Fibroblast of skin of scalp (primary cell): ENCODE measurements around the gene PDE10A.
A peak's percentile ranks its signal among the peaks of the same experiment; 100 is the strongest.
"Not testable (repeated sequence)": the region's sequence is repeated elsewhere in the genome, so short reads cannot be mapped to it uniquely, and the experiment has no call there.

Experiments
- DNase-seq: peaks from one replicate; pipeline ENCODE4 v3.0.0-alpha.2; 2013

Gene PDE10A

GRCh38 chr6:165536911-165537310 lies 126.1 kb downstream of the PDE10A start:
- no peak for DNase-seq

DNA sequence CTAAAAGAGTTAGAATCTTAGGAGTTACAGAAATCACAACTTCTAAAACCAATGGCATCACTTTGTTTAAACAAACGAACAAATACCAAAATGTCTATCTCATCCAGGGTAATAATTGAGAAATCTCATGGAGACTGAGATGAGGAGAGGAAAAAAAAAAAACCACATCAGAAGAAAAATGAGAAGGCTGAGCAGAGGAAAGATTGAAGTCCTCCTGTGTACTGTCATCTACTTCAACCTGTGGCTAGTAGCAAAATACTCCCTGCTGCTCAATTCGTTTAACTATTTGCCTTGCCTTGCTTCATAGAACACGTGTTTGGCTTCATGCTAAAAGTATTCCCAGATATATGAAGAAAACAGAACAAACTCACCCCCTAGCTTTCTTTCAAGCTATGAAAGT lies 143.7 kb downstream of the PDE10A start:
- no peak for DNase-seq

GRCh38 chr6:165515963-165516624 lies 146.9 kb downstream of the PDE10A start:
- peak; percentile 10 for DNase-seq

DNA sequence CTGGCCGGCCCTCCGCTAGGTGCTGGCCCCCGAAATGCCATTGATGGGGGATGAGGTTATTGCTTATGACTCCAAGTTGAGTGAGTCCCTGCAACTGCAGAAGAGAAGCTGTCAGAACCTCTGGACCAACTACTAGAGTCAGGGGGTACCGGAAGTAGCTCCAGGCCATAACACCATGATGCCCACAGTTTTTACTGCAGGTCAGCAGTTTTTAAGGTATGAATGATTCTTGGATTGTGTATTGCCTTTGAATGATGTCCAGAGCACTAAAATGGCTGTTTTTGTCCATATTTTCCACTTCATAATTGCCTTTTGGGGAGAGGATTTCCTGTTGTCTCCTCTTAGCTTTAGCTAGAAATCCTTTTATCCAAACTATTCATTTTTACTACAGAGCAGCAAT lies 148.4 kb downstream of the PDE10A start:
- DNase-seq = no peak

DNA sequence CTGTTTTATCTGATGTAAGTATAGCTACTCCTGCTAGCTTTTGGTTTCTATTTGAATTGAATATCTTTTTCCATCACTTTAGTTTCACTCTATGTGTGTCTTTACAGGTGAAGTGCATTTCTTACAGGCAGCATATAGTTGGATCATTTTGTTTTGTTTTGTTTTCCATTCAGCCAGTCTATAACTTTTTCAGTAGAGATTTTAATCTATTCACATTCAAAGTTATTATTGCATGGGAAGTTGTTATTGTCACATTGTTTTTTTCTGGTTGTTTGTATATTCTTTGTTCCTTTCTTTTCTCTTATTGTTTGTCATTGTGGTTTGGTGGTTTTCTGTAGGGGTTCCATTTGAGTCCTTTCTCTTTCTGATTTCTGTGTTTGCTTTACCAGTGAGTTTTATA lies 151.2 kb downstream of the PDE10A start:
- DNase-seq = no peak

DNA sequence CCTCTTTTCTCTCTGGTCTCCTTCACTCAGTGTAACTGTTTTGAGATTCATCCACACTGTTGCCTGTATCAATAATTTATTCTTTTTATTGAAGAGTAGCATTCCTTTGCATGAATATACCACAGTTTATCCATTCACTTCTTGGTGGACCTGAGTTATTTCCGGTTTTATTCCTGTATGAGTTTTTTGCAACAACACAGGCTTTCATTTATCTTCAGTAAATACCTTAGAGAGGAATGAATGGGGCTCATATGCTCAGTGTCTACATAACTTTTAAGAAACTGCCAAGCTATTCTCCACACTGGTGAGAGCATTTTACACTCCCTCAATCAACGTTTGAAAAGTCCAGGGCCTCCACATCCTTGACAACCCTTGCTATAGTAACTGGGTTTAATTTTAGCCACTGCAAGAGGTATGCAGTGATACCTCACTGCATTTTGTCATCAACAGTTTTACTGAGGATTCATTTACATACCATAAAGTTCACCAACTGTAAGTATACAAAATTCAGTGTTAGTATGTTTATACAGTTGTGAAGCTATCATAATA lies 154.6 kb downstream of the PDE10A start:
- no peak for DNase-seq

DNA sequence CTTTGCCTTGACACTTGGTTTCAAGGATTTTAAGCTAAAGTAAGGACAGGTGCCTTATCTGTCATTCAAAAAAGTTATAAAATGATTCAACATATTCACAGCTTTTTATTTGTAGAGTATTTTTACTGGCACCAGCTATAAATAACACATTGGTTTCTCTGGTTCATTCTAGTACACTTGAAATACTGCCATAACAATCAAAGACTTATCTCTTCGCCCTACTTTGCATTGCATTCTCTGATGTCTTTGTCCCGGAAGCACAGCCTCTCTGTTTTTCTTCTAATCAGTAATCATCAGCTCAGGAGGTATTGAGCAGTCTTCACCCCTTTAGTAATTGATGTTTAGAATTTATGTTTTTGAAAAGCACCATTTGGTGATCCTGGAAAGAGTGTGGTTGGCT lies 156.4 kb downstream of the PDE10A start:
- DNase-seq = no peak

DNA sequence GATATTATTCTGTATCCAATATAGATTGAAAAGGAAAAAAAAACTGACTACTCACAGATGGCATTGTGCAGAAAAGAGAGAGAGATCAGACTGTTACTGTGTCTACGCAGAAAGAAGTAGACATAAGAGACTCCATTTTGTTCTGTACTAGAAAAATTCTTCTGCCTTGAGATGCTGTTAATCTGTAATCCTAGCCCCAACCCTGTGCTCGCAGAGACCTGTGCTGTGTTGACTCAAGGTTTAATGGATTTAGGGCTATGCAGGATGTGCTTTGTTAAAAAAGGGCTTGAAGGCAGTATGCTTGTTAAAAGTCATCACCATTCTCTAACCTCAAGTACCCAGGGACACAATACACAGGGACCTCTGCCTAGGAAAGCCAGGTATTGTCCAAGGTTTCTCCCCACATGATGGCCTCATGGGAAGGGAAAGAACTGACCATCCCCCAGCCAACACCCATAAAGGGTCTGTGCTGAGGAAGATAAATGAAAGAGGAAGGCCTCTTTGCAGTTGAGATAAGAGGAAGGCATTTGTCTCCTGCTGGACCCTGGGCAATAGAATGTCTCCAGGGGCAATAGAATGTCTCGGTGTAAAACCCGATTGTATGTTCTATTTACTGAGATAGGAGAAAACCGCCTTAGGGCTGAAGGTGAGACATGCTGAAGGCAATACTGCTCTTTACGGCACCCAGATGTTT lies 162.7 kb downstream of the PDE10A start:
- DNase-seq = not testable (repeated sequence)

DNA sequence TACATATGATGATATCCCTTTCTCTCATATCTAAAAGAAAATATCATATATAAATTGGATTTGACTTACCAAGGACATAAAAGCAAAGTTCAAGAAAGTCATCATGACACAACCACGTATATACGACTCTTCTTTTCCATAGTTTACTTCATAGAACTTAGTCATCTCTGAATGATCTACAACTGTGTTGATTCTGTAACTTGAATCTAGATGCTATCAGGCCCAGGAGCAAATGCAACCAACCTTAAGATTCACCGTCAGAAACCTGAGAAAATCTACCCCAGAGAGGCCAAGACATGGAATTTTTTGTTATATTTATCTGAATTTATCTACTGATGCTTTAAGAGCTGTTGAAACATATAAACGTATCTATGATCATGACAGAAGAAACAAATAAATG lies 165.6 kb downstream of the PDE10A start:
- DNase-seq = no peak

DNA sequence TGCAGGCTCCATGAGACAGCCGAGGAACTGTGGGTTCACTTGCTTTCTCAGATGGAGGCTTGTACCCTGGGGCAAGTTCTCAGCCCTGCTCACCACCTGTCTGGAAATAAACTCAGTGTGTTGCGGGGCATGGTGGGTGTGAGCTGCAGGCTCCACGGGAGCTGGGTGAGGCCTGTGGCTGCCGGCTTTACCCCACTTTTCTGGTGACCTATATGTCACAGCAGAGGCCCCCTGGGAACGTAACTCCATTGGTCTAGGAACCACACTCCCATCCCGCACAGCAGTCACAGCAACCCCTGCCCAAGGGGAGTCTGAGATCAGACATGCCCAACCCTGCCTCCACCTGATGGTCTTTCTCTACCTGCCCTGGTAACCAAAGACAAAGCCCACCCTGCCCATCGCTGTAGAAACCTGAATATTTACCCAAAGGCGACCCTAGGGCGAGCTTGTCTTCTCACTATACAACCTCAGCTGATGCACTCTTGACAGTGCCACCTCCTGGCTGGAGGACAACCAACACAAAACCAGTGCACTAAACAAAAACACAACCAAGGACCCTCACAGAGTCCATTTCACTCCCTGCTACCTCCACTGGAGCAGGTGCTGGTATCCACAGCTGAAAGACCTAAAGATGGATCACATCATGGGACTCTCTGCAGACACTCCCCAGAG lies 174.3 kb downstream of the PDE10A start:
- DNase-seq = no peak

GRCh38 chr6:165487950-165488349 lies 175.1 kb downstream of the PDE10A start:
- no peak for DNase-seq

DNA sequence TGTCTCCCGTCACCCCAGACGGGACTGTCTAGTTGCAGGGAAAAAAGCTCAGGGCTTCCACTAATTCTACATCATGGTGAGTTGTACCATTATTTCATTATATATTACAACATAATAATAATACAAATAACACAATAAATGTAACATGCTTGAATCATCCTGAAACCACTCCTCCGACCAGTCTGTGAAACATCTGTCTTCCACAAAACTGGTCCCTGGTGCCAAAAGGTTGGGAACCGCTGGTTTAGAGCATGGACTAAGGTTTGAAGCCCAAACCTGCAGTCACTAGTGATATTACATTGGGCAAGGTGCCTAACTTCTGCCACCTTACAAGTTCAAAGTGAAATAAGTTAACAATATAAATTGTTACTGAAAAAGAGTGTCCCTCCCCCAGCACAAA lies 175.7 kb downstream of the PDE10A start:
- DNase-seq = no peak

DNA sequence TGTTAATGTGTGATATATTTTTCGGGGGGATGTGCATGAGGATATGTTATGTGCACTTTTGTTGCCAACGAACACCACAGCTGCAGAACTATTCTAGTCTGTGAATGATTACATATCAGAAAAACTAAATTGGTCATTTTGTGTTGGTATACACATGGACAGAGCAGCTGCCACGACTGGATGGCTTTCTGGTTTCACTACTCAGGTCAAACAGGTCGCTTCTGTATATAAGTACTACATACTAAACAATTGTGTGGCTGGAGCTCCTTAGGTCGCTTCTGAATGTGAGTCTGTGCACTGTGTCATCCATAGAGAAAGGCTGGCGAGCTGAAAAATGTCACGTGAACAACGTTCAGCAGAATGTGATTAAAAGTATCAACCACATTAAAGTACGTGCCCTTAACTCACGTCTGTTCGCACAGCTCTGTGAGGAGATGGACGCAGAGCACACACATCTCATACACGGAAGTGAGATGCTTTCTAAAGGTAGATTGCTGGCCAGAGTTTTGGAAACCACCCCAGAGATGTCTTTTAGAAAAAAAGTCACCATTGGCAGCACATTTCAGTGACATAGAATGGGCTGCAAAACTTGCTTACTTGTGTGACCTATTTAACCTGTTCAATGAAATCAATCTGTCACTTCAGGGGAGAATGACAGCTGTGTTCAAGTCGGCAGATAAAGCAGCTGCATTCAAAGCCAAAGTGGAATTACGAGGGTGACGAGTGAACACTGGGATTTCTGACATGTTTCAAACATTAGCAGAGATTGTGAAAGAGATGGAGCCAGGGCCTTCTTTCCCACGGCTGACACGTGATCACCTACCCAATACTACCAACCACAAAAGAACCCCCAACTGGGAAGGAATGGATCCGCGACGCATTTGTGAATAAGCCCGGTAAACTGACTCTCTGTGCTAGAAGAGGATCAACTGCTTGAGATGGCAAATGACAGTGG lies 176.6 kb downstream of the PDE10A start:
- peak; percentile 12 for DNase-seq

DNA sequence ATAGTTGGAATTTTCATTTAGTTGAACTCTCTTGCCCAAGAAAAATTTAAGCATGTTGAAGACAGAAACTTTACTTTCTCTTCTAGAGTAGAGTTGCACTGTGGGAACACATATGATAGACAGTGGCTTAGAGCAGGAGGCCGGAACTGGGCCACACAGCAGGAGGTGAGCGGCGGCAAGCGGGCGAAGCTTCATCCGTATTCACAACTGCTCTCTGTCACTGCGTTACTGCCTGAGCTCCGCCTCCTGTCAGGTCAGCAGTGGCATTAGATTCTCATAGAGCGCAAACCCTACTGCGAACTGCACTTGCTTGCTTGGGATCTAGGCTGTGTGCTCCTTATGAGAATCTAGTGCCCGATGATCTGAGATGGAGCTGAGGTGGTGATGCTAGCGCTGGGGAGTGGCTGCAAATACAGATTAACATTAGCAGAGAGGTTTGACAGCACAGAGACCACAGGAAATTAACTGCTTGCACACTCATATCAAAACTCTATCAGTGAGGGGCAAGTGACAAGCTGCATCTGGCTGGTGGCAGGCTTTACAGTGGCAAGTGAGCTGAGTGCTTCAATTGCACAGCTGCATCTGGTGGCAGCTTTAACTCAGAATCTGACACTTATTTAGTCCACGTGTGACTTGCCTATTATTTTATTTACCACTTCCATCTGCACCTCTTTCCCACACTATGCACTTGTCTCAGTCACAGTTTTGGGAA lies 178.7 kb downstream of the PDE10A start:
- DNase-seq = no peak

DNA sequence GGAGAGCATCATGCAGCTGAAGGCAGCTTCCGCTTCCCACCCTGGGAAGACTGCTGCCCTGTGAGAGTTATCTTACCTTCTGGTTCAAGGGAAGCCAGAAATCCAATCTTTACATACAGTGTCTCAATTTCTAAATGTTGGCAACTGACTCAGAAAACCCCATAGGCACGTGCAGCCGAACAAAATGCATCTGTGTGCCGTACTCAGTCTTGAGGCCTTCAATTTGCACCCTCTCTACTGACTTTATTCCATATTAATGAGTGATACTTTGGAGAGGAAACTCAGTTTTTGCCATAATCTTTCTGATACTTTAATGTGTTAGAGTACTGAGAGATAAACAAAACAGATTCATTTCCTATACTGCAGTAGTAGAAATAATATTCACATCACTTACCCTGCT lies 181.1 kb downstream of the PDE10A start:
- no peak for DNase-seq

- no peak for DNase-seq
Observed at GRCh38 chr6:165480916-165481315, 182.1 kb downstream of the PDE10A start.

GRCh38 chr6:165478581-165478980 lies 184.5 kb downstream of the PDE10A start:
- no peak for DNase-seq

DNA sequence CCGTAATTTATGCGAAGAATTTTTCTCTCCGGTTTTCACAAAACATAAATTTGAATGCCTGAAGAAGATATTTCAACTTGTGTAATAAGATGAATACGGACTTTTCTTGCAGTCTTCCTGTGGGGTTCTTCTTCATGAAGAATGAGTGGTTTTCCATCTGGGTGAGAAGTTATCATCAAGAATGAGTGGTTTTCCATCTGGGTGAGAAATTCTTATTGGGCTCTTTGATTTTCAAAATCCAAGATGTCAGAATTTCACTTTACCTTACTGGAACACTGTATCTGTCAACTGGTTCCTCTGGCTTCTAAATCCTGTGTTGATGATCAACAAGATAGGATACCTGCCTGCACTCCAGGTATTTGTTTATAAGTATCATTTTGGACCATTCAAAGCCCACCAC lies 193.6 kb downstream of the PDE10A start:
- DNase-seq = no peak

GRCh38 chr6:165468340-165469235 lies 194.5 kb downstream of the PDE10A start:
- DNase-seq = no peak

DNA sequence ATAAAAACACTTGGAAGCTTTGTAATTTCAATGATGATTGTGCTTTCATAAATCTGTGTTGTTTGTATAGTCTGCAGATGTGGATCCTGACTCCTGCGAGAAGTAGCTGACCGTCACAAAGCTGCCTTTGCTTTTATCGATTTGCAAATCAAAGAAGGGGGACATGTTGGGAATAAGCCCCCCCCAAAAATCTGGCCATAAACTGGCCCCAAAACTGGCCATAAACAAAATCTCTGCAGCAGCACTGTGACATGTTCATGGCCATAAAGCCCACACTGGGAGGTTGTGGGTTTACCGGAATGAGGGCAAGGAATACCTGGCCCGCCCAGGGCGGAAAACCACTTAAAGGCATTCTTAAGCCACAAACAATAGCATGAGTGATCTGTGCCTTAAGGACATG lies 199.5 kb downstream of the PDE10A start:
- DNase-seq = not testable (repeated sequence)
